ENCODE results near the gene G6PC1.
"Not testable (repeated sequence)": the region's sequence is repeated elsewhere in the genome, so short reads cannot be mapped to it uniquely, and the experiment has no call there.

The G6PC1 gene

DNA sequence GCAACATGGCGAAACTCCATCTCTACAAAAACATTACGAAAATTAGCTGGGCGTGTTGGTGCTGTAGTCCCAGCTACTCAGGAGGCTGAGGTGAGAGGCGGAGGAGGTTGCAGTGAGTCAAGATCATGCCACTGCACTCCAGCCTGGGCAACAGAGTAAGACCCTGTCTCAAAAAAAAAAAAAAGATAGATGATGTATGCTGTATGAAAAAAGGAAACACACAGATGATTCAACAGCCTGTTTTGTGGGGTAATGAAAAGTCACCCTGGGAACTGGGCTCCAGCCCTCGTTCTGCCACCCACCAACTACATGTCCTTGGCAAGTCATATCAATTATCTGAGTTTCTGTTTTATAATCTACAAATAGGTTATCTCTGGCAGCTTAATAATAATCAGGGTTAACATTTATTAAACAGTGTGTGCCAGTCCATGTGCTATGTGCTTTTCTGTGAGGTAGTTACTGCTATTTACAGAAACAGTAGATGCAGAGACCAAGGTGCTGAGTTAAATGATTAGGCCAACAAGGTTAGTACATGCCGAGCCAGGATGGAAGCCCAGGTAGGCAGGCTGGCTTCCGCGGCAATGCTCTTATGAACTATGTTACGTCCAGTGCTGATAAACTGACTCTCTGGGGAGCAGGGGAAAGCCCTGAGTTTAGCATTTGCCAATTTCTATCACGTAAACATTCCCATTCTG, 1.1 kb downstream of the G6PC1 start:
- DNase-seq (ENCODE audit: low read depth): no peak

- DNase-seq (ENCODE audit: low read depth): no peak
Observed at GRCh38 chr17:42904110-42904469, 3.5 kb downstream of the G6PC1 start.

DNA sequence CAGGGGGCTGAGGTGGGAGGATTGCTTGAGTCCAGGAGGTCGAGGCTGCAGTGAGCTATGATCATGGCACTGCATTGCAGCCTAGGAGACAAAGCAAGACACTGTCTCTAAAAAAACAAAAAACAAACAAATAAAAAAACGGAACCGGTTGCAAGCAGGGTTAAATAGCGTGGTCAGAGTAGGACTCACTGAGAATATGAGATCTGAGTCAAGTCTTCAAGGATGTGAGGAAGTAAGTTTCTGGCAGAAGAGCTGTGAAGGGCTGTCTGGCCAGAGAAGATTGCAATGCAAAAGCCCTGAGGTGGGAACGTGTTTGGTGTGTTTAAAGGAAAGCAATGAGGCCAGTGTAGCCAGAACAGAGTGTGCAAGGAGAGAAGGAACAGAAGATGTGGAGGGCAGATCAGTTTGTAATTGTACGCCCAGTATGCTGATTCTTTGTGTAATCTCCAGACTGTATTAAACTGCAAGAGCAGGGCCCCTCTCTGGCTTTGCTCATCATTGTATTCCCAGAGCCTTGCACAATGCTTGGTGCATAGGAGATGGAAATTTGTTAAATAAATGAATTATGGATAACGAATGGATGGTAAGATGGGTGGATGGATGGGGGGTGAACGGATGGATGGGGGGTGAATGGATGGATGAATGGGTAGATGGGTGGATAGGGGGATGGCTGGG, 6.3 kb downstream of the G6PC1 start:
- DNase-seq (ENCODE audit: low read depth): no peak

GRCh38 chr17:42908872-42909700, 8.5 kb downstream of the G6PC1 start:
- DNase-seq (ENCODE audit: low read depth): no peak

DNA sequence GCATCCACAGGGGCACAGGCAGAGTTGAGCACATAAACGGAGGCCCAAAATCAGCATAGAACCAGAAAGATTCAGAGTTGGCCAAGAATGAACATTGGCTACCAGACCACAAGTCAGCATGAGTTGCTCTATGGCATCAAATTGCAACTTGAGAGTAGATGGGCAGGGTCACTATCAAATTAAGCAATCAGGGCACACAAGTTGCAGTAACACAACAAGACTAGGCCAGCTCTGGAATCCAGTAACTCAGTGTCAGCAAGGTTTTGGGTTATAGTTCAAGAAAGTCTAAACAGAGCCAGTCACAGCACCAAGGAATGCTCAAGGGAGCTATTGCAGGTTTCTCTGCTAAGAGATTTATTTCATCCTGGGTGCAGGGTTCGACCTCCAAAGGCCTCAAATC, 12.9 kb downstream of the G6PC1 start:
- DNase-seq (ENCODE audit: low read depth): no peak

GRCh38 chr17:42913981-42914617, 13.5 kb downstream of the G6PC1 start:
- no peak for DNase-seq (ENCODE audit: low read depth)

DNA sequence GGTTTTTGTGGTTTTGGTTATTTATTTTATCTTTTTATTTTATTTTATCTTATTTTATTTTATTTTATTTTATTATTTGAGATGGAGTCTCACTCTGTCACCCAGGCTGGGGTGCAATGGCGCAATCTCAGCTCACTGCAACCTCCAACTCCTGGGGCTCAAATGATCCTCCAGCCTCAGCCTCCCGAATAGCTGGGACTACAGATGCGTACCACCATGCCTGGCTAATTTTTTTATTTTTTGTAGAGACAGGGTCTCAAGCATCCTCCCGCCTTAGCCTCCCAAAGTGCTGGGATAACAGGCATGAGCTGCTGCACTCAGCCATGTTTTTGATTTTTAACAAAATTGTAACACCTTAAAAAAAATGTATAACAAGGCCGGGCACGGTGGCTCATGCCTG, 14.7 kb downstream of the G6PC1 start:
- DNase-seq (ENCODE audit: low read depth): not testable (repeated sequence)

DNA sequence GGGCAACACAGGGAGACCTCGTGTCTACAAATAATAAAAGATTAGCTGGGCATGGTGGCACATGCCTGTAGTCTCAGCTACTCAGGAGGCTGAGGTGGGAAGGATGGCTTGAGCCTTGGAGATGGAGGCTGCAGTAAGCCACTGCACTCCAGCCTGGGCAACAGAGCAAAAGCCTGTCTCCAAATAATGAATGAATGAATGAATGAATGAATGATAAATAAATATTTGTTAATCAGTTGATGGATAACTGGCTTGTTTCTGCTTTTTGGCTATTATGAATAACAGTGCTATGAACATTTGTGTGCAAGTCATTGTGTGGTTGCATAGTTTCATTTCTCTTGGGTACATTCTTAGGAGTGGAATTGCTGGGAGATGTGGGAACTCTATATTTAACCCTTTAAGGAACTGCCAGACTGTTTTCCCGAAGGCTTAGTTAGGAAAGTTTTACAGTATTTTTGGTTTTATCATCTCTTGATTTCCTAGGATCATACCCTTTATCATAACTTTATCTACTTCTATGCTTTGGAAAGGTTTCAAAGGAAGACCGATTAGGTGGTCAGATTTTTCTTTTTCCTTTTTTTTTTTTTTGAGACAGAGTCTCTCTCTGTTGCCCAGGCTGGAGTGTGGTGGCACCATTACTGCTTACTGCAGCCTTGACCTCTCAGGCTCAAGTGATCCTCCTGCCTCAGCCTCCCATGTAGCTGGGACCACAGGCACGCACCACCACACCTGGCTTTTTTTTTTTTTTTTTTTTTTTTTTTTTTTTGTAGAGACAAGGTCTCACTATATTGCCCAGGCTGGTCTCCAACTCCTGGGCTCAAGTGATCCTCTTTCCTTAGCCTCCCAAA, 16.0 kb downstream of the G6PC1 start:
- not testable (repeated sequence) for DNase-seq (ENCODE audit: low read depth)

DNA sequence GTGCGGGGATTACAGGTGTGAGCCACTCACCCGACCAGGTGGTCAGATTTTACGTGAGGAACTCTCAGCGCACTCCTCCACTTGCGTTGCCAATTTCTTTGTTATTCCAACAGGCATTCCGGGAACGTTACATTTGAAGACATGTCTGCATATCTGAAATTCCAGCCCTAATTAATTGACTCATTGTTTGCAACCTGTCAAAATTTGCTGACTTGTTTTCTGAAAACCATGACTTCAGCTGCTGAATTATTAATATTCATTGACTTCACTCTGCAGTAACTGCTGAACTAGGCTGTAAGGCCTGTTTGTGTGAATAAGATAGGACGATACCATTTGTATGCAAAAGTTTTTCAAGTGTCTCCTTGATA, 16.6 kb downstream of the G6PC1 start:
- DNase-seq (ENCODE audit: low read depth): no peak

- DNase-seq (ENCODE audit: low read depth): no peak
Observed at GRCh38 chr17:42918902-42919521, 18.4 kb downstream of the G6PC1 start.

- not testable (repeated sequence) for DNase-seq (ENCODE audit: low read depth)
Observed at GRCh38 chr17:42919522-42920077, 19.0 kb downstream of the G6PC1 start.

DNA sequence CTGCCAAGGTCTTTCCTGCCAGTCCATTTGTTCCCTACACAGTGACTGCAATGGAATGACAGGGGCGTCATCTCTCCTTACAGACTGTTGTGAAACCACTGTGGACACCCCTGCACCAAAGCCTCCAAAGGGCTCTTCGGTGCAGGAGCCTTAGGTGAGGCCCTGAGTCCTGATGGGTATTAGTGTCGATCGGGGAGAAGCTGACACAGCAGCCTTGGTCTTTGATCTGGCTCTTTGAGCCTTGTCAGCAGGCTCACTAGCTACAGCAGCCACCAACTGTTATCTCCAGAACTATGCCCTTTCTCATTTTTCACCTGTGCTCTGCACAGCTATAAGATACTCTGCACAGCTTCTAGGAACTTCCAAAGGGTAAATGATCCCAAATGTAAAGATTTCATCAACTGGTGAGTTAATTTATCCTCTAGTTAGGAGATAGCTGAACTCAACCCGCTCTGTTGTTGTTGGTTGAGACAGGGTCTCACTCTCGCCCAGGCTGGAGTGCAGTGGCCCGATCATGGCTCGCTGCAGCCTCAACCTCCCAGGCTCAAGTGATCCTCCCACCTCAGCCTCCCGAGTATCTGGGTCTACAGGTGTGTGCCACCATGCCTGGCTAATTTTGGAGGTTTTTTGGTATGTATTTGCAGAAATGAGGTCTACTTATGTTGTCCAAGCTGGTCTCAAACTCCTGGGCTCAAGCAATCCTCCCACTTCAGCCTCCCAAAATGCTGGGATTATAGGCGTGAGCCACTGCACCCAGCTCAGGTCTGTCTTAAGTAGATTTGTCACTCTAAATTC, 19.7 kb downstream of the G6PC1 start:
- DNase-seq (ENCODE audit: low read depth): no peak

GRCh38 chr17:42920922-42921321, 20.3 kb downstream of the G6PC1 start:
- no peak for DNase-seq (ENCODE audit: low read depth)

GRCh38 chr17:42922294-42922693, 21.7 kb downstream of the G6PC1 start:
- no peak for DNase-seq (ENCODE audit: low read depth)

GRCh38 chr17:42923472-42923871, 22.9 kb downstream of the G6PC1 start:
- not testable (repeated sequence) for DNase-seq (ENCODE audit: low read depth)

GRCh38 chr17:42924891-42925290, 24.3 kb downstream of the G6PC1 start:
- DNase-seq (ENCODE audit: low read depth): no peak

DNA sequence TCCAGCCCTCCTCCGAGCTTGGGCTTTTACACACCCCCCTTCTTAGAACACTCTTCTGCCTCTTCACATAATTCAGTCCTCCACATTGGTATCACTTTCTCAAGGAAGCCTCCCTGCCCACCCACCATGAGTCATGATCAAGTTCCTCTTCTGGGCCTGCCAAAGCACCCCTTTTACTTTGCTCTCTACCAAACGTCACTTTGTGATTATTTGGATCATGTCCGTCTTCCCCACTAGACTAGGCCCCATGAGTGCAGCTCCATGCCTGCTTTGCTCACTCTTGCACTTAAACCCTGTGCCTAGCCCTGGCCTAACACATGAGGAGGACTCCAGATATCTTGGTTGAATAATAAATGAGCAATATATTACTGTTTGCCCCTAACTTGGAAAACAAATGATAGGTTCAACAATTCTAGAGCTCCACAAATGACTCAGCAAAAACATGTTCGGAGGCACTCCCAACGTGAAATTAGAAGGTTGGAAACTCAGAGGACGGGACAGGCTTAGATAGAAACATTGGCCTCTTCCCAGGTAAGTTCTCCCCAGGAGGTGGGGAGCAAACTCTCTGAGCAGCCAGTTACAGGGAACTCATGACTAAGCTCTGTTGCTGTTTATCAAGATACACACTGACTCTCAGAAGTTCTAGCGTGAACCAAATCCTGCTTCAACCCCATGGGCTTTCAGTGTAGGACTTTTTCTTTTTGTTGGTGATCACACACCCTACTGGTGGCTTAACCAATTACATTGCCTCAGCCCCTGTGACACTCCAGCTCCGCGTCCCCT, 28.3 kb downstream of the G6PC1 start:
- DNase-seq (ENCODE audit: low read depth): peak; percentile 68

DNA sequence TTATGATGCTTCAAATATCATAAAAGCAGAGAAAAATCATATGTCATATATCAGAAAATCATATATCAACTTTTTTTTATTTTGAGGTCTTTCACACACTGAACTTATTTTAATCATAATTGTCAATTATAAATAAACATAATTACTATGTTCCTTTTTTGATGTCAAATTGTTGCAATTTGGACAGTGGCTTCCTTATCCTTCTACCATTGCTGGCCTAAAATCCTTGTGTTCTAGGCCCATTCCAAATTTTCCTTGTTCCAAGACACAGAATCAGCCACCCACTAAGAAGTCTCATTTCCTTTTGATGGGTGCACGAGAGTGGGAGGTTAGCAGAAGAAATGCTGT, 28.9 kb downstream of the G6PC1 start:
- DNase-seq (ENCODE audit: low read depth): no peak

Measured in GM04504 (cell line).